ENCODE data around the gene PELI2. TPM values are rescaled to one million over a fixed set of nuclear protein-coding genes. Genes with fewer than 3 reads are reported as not detected.

Gene PELI2
- total RNA-seq, 1 donor from 2014 or later, result 33.7 TPM

GRCh38 chr14:56196274-56196673, 78.1 kb downstream of the PELI2 start:
- peaks cover 16% of the 10 kb centered on the region for H3K4me1 Mint-ChIP-seq (ENCODE audit: unreplicated experiment)
- H3K27ac Mint-ChIP-seq, result no peak overlapping the region
- H3K27me3 Mint-ChIP-seq, result no peaks in the 10 kb centered on the region
- no peak overlapping the region for H3K4me3 Mint-ChIP-seq
- H3K9me3 Mint-ChIP-seq, result no peaks in the 10 kb centered on the region
- no peak for DNase-seq (ENCODE audit: extremely low spot score, unreplicated experiment)
- TF ChIP-seq, protein P1, sequence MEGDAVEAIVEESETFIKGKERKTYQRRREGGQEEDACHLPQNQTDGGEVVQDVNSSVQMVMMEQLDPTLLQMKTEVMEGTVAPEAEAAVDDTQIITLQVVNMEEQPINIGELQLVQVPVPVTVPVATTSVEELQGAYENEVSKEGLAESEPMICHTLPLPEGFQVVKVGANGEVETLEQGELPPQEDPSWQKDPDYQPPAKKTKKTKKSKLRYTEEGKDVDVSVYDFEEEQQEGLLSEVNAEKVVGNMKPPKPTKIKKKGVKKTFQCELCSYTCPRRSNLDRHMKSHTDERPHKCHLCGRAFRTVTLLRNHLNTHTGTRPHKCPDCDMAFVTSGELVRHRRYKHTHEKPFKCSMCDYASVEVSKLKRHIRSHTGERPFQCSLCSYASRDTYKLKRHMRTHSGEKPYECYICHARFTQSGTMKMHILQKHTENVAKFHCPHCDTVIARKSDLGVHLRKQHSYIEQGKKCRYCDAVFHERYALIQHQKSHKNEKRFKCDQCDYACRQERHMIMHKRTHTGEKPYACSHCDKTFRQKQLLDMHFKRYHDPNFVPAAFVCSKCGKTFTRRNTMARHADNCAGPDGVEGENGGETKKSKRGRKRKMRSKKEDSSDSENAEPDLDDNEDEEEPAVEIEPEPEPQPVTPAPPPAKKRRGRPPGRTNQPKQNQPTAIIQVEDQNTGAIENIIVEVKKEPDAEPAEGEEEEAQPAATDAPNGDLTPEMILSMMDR (conservative IDR thresholded peaks at IDR 0.05), result no peak
- H3K36me3 Mint-ChIP-seq, result no peaks in the 10 kb centered on the region

DNA sequence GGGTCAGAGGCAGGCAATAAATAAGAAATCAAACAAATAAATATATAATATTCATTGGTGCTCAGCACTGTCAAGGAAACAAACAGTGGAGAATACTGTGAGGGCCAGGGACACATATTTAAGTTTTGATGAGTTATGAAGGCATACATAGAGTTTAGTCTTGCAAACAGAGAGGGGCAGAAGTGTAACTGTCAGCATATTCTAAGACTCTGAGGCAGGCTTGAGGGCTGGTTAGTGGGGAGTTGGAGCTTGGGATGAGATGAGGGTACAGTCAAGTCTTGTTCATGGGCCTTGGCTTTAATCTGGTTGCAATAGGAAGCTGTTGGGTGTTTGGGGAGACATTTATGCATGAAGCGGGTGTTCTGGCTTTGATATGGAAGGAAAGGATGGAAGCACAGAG, 78.9 kb downstream of the PELI2 start:
- no peaks in the 10 kb centered on the region for H3K36me3 Mint-ChIP-seq
- no peak for DNase-seq (ENCODE audit: extremely low spot score, unreplicated experiment)
- TF ChIP-seq, protein P1 (conservative IDR thresholded peaks at IDR 0.05), result no peak
- no peaks in the 10 kb centered on the region for H3K27me3 Mint-ChIP-seq
- H3K4me3 Mint-ChIP-seq, result no peak overlapping the region
- H3K4me1 Mint-ChIP-seq (ENCODE audit: unreplicated experiment), result peaks cover 16% of the 10 kb centered on the region
- no peaks in the 10 kb centered on the region for H3K9me3 Mint-ChIP-seq
- no peak overlapping the region for H3K27ac Mint-ChIP-seq

- Mint-ChIP-seq H3K27me3 (no peaks in the 10 kb centered on the region), H3K9me3 (no peaks in the 10 kb centered on the region), H3K27ac (no peak overlapping the region), H3K36me3 (no peaks in the 10 kb centered on the region), H3K4me3 (no peak overlapping the region), H3K4me1 (ENCODE audit: unreplicated experiment) (peaks cover 16% of the 10 kb centered on the region)
- TF ChIP-seq, protein P1 (conservative IDR thresholded peaks at IDR 0.05), result no peak
- DNase-seq (ENCODE audit: extremely low spot score, unreplicated experiment), result no peak
These were observed 80.2 kb downstream of the PELI2 start for GRCh38 chr14:56198438-56198837.

GRCh38 chr14:56199095-56199981, 81.1 kb downstream of the PELI2 start:
- H3K27me3 Mint-ChIP-seq, result no peaks in the 10 kb centered on the region
- peaks cover 16% of the 10 kb centered on the region for H3K4me1 Mint-ChIP-seq (ENCODE audit: unreplicated experiment)
- no peaks in the 10 kb centered on the region for H3K36me3 Mint-ChIP-seq
- TF ChIP-seq, protein P1 (conservative IDR thresholded peaks at IDR 0.05), result no peak
- no peaks in the 10 kb centered on the region for H3K9me3 Mint-ChIP-seq
- no peak overlapping the region for H3K27ac Mint-ChIP-seq
- no peak for DNase-seq (ENCODE audit: extremely low spot score, unreplicated experiment)
- H3K4me3 Mint-ChIP-seq, result no peak overlapping the region

DNA sequence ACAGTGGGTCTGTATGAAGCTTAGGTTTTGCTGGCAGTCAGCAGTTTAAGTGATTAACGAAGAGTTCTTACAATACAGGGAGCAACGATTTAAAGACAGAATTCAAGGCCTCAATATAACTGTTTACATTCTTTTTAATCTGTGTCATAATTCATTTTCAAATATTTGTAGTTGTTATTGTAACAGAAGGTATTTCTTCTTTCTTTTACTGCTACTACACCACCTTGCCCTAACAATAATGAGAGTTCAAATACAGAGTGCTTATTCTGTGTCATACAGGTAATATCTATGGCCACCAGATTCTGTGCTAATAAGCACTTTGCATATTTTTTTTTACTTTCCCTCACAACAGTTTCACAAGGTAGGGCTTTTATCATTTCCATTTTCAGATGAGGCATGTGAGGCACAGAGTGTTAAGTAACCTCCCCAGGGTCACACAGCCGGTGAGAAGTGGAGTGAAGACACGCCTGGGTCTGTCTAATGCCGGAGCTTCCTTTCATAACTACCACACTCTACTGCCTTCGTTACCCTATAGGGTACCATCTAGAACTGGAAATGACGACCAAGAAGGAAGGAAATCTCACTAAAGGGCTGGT, 81.9 kb downstream of the PELI2 start:
- H3K36me3 Mint-ChIP-seq, result no peaks in the 10 kb centered on the region
- DNase-seq (ENCODE audit: extremely low spot score, unreplicated experiment), result no peak
- no peak overlapping the region for H3K27ac Mint-ChIP-seq
- H3K9me3 Mint-ChIP-seq, result no peaks in the 10 kb centered on the region
- TF ChIP-seq, protein P1 (conservative IDR thresholded peaks at IDR 0.05), result no peak
- no peaks in the 10 kb centered on the region for H3K27me3 Mint-ChIP-seq
- peaks cover 11% of the 10 kb centered on the region for H3K4me1 Mint-ChIP-seq (ENCODE audit: unreplicated experiment)
- no peak overlapping the region for H3K4me3 Mint-ChIP-seq

All from type B pancreatic cell (in vitro differentiated cells).